Measurements from ENCODE around the gene HRG. TPM values are rescaled to one million over a fixed set of nuclear protein-coding genes. Genes with fewer than 3 reads are reported as not detected.

HRG gene
- total RNA-seq, 1 experiment from 2014 or later = not detected

DNA sequence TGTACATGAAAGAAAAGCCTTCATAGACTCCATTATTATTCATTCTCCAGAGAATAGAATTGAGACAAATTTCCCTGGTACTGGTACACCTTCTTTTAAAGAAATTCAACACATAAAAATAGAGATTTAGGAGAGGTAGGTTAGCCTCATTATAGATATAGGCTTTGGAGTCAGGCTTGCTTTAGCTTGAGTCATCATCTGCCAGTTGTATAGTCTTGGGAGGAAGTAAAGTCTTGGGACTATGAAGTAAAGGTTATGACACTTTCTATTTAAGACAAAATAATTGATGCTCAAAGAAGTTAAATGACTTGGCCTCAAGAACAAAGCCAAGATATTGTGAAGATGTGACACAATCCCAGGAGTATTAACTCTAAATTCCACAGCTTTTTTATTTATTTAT, 4.3 kb downstream of the HRG start:
- Histone ChIP-seq H3K14ac (ENCODE audit: insufficient read depth, low read length) (no peak overlapping the region), H4K91ac (ENCODE audit: insufficient read length, low read depth, low read length) (no peak overlapping the region), H3K18ac (ENCODE audit: insufficient read length, low read depth, low read length) (no peak overlapping the region), H2BK20ac (ENCODE audit: low read depth, low read length, poor library complexity, severe bottlenecking) (no peak overlapping the region), H2BK12ac (ENCODE audit: insufficient read length, low read depth, low read length) (no peak overlapping the region), H4K20me1 (ENCODE audit: control insufficient read depth, insufficient read depth, insufficient read length) (no peaks in the 10 kb centered on the region), H4K8ac (replicated peaks; ENCODE audit: insufficient read length, low read depth, low read length) (no peak overlapping the region), H3K27me3 (ENCODE audit: insufficient read depth, low read length) (no peaks in the 10 kb centered on the region), H3K27ac (ENCODE audit: insufficient read length, low read depth, low read length) (no peak overlapping the region), H3K4me2 (ENCODE audit: insufficient read depth, insufficient read length, low read length) (no peak overlapping the region), H3T11ph (ENCODE audit: low read length) (no peak overlapping the region), H2BK120ac (ENCODE audit: low read depth, low read length, poor library complexity, severe bottlenecking) (no peak overlapping the region), H2AFZ (ENCODE audit: low read length) (no peak overlapping the region), H3K23ac (ENCODE audit: insufficient read length, low read depth, low read length) (no peak overlapping the region), H3K9ac (ENCODE audit: extremely low read depth, insufficient read length, low read length) (no peak overlapping the region), H3K56ac (ENCODE audit: insufficient read length, low read depth, low read length) (no peak overlapping the region), H2AK5ac (ENCODE audit: insufficient read length, low read length) (no peak overlapping the region), H2BK5ac (ENCODE audit: insufficient read length, low read length) (no peak overlapping the region), H3K23me2 (ENCODE audit: insufficient read length, low read depth, low read length, poor library complexity, severe bottlenecking) (no peaks in the 10 kb centered on the region), H3K79me1 (ENCODE audit: insufficient read depth, low read depth, low read length, poor library complexity, severe bottlenecking) (no peaks in the 10 kb centered on the region), H3K4me1 (ENCODE audit: insufficient read depth, low read length) (peaks cover 3% of the 10 kb centered on the region; the same call in 1 of the 2 replicates), H2BK15ac (ENCODE audit: low read depth, low read length) (no peak overlapping the region), H3K79me2 (ENCODE audit: insufficient read depth, low read length) (no peaks in the 10 kb centered on the region), H3K4ac (ENCODE audit: low read depth, low read length) (no peak overlapping the region), H4K5ac (ENCODE audit: insufficient read length, low read depth, low read length) (no peak overlapping the region), H3K9me3 (ENCODE audit: control insufficient read depth, low read depth, low read length) (no peaks in the 10 kb centered on the region)
- Mint-ChIP-seq H3K4me1 (peaks cover 7 to 21% of the 10 kb centered on the region in 2 experiments), H3K27ac (no peak overlapping the region), H3K27me3 (ENCODE audit: low read depth) (peaks cover 11% of the 10 kb centered on the region), H3K4me3 (no peak overlapping the region), H3K36me3 (ENCODE audit: insufficient read depth in 1 of 3, low read depth in 3 of 3) (no peaks in the 10 kb centered on the region), H3K9me3 (no peaks in the 10 kb centered on the region)
- DNase-seq = no peak
- TF ChIP-seq, protein P1, sequence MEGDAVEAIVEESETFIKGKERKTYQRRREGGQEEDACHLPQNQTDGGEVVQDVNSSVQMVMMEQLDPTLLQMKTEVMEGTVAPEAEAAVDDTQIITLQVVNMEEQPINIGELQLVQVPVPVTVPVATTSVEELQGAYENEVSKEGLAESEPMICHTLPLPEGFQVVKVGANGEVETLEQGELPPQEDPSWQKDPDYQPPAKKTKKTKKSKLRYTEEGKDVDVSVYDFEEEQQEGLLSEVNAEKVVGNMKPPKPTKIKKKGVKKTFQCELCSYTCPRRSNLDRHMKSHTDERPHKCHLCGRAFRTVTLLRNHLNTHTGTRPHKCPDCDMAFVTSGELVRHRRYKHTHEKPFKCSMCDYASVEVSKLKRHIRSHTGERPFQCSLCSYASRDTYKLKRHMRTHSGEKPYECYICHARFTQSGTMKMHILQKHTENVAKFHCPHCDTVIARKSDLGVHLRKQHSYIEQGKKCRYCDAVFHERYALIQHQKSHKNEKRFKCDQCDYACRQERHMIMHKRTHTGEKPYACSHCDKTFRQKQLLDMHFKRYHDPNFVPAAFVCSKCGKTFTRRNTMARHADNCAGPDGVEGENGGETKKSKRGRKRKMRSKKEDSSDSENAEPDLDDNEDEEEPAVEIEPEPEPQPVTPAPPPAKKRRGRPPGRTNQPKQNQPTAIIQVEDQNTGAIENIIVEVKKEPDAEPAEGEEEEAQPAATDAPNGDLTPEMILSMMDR (conservative IDR thresholded peaks at IDR 0.05) = no peak

All from H9 (cell line).